HL-60/S4 (cell line): ENCODE results near the gene MAST4.

Experiments
- in situ Hi-C: fragments of 300-500 bp; cut with MboI; formaldehyde crosslinking; loops from 2 replicates; pipeline ENCODE4 v1.14.3; 2022; ENCODE audit warnings: low sequenced_read_pairs

The MAST4 gene

DNA sequence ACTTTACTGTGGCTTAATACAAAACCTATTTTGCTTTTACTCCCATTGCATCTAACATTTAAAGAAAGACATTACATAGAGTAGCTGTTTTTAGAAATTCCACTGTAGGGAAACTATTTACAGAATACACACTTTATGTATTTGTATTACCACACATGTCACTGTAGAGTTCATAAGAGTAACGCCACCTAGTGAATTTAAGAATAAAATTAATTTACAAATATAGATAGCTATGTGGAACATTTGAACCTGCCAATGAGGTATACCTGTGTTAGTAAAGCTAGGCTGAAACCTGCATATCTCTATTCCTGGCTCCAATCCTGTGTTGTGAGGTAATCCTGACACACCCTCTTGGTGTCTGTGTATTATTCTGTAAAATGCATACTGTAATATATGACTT, 234.4 kb downstream of the MAST4 start:
- in situ Hi-C loops = no loop called here

DNA sequence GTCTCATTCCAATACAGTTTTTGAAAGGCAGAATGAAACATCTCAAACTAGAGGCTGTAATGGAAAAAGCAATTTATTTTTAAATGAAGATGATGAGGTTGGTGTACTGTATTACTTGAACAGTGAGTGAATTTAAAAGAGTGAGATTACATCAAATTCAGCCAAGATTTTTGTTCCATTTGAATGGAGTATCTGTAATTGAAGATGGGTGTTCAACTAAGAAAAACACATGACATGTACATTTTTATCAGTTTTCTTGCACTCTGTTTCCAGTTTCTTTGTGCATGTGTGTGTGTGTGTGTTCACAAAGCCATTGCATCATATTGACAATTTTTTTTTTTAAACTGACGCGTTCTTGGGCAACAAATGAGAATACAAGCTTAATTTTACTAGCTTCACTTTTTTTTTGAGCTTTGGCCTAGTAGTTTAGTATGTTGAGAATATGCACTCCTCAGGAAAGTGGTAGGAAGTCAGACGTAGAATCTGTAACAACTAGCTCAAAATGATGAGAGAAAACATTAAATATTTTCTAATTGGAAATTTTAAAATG, 243.5 kb downstream of the MAST4 start:
- in situ Hi-C loops = no loop called here

DNA sequence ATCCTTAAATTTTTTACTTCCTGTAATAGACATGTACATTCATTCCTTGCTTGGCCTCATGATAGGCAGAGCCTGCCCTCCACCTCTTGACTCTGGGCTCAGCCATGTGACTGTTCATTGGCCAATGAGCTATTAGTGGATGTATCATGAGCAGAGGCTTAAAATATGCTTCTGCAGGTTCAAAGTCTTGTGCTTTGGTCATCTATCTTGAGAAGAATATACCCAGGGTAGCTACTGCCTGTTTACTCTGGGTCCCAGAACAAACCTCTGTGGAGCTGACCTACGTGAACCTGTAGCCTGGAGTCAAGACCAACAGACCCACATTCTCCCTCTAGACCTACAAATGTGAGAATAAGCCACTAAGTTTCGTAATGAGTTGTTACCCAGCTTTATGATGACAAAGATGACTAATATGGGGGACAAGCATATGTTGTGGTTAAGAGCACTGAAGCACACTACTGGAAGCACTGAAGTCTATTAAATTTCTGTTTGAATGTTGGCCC, 244.4 kb downstream of the MAST4 start:
- in situ Hi-C loops = no loop called here

- in situ Hi-C loops = no loop called here
Observed at GRCh38 chr5:66841264-66841663, 245.1 kb downstream of the MAST4 start.

DNA sequence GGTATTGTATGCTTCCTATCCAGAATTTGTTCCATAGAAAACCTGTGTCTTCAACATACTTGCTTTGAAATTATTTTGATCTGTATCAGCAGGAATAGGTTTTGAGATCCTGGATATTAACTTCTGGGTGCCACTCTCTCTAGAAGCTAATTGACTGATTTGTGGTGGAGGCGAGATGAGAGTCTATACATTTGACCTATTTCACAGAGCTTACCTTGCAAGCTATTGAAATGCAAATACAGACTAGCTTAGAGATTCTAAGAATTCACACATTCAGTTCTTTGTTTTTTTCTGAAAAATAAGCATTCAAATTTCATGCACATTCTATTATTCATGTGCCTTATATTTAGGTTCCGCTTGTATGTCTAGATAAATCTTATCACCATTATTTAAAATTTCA, 246.3 kb downstream of the MAST4 start:
- in situ Hi-C loops = no loop called here

DNA sequence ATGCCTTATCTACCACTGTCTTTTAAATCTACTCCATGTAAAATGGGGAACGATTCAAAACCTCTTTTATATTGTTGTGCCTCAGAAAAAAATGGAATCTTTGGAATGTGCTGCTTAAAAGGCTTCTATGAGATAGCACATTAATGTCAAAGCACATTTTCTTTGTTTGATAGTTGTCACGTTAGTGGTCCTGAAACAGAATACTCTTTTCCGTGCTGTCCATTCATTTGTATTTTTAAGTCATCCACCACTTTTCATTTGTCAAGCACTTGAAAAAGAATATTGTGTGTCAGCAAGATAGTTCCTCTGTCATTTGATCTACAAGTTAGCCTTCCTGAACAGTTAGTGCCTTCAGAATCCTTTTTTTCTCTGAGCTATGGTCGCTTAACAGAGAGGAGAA, 246.9 kb downstream of the MAST4 start:
- in situ Hi-C loops = no loop called here

GRCh38 chr5:66848749-66849641, 252.8 kb downstream of the MAST4 start:
- in situ Hi-C loops = no loop called here

DNA sequence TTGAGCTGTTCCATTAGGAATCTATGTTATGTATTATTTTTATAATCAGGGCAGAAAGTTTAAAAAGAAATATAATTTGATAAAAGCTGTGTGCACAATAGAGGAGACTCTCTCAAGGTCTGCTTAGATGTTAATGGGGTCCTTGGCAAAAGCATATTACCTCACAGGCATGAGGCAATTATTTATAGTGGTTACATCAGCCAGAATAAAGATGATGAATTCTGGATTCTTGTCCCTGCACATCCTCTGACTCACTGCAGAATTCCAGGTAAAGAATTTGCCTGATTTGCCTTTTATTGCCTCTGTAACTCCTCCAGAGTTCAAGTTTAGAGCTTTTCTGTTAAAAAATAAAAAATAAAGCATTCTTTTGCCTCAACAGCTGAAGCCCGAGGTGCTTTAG, 253.6 kb downstream of the MAST4 start:
- in situ Hi-C loops = no loop called here

DNA sequence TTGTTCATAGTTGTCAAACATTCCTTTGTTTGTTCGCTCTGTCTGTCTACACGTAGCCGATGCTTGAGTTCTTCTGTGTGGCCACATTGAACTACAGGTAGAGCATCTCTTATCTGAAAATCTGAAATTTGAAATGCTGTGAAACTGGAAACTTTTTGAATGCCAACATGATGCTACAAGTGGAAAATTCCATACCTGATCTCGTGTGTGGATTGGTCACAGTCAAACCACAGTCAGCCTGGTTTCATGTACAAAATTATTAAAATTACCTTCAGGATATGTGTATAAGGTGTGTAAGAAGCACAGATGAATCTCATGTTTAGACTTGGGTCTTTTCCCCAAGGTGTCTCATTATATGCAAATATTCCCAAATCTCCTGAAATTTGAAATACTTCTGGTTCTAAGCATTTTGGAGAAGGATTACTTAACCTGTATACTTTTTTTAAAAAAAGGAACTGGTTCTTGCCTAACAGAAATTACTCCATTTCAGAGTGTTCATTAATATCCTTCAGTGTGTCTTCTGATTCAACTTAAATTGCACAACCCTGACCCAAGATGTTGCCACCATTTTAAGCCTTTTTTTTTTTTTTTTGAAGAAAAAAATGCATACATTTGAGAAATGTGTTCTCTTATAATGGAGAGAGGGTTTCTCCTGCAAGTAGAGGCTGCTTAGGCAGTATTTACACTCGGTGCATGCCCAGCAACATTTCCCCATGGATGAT, 254.3 kb downstream of the MAST4 start:
- in situ Hi-C loops = no loop called here

GRCh38 chr5:66851306-66851705, 255.1 kb downstream of the MAST4 start:
- in situ Hi-C loops = no loop called here

GRCh38 chr5:66854416-66854815, 258.2 kb downstream of the MAST4 start:
- in situ Hi-C loops = no loop called here

DNA sequence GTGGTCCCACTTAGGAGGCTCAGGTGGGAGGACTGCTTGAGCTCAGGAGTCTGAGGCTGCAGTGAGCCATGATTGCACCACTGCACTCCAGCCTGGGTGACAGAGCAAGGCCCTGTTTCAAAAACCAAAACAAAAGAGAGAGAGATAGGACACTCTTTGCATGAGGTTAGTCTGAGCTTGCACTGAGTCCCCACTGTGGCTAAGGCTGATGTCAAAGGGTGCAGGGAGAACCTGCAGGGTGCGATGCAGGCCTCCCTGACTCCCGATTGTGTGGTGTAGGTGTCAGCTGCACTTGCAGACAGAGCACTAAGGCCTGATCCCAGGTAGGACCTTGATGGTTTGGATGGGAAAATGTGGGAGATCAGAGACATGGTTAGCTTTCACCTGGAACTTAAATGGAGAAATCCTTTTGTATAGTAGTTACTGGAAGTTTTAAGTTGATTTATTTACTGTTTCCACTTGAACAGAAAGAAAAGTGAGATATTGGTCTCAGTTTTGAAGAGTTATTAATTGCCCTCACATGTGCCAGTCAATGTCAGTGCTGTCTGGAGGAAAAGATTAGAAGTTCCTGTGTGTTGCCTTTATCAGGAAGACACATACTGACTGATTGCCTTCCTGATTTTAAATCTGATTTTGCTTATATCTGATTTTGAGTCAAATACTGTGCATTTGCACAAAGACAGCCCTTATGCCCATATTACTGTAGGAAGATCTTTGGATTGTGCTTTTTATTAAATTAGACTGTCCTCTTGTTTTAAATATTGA, 260.0 kb downstream of the MAST4 start:
- in situ Hi-C loops = no loop called here

DNA sequence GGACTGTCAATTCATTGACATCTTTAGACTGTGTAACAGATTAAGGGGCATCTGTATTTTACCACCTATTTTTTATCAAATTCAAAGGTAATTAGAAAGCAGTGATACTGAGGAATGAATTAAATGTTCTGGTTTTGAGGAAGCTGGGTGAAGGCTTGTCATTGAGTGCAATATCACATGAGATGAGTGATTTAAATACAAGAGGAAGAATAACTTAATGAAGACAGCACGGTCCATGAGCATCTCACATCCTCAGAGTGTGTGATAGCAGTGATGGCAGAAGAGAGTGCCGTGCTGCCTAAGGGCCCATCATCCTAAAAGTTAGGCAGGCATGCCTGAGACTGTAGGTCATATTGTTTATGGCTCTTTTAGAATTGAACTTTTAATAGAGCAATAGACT, 263.3 kb downstream of the MAST4 start:
- in situ Hi-C loops = no loop called here

GRCh38 chr5:66860199-66860975, 264.2 kb downstream of the MAST4 start:
- in situ Hi-C loops = no loop called here

DNA sequence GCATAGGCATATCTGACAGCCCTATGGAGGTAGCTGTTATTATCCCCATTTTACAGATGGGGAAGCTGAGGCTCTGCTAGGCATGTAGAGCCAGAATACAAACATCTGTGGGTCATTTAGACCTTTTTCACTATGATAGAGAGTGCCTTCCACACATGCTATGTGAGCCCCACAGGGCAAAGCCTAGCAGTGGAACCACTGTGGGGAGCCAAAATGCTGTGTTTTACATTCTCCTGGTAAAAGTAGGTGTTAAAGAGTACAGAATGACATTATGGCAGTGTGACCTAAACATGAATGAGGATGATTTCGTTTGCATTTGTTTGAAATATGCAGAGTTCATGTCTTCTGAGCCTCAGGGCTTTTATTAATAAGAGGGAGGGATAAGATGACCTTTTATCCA, 265.2 kb downstream of the MAST4 start:
- in situ Hi-C loops = no loop called here

DNA sequence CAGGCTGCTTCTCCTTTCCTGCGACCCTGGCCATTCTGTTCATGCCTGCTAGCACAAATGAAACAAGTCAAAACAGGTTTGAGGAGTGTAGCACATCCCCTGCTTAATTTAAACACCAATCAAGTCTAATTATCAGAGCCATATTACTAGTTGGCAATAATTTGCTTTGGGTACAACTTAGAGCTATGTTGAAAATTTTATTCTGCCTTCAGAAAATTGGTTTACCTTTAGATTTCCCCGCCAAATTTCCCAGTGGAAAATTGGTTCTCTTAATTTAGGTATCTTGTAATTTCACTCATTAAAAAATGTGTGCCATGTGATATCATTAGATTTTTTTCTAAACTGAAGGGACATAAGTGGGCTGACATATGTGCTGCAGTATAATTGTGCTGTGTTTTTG, 265.8 kb downstream of the MAST4 start:
- in situ Hi-C loops = no loop called here

DNA sequence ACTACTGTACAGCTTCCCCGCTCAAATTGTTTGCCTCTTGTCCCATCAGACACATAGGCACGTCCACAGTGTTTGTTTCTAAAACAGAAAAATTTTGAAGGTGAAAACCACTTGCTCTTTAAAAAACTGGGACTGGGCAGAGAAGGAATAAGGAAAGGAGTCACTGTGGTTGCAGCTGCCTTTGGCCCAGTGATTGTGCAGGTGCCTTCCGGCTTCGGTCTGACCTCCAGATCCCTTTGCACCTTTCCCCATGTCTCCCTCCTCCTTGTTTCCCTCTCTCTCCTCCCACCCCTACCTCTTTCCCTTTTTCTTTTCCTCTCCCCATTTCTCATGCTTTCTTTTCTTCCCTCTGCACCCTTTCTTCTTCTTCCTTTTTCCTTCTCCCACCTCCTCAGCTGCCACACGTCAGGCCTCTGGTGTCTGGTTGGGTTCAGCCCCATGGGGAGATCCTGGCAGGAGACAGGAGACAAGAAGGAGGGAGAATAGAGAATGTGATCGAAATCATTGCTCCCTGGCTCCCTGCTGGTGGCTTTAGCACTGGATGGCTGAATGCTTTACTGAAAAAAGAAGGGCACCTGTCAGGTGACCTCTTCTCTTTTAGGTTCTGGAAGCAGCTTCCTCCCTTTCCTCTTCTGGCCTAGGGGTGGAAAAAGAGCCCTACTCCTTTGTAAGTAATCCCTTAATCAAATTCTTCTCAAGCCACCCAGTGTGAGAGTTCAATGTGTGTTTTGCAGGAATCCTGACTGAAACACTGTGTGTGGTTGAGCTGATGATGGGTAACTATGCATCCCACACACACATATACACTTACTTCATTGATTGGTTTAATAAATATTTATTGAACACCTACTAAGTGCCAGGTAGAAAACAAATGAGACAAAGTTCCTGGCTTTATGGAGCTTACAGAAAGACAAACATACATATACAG, 267.3 kb downstream of the MAST4 start:
- in situ Hi-C loops = no loop called here

DNA sequence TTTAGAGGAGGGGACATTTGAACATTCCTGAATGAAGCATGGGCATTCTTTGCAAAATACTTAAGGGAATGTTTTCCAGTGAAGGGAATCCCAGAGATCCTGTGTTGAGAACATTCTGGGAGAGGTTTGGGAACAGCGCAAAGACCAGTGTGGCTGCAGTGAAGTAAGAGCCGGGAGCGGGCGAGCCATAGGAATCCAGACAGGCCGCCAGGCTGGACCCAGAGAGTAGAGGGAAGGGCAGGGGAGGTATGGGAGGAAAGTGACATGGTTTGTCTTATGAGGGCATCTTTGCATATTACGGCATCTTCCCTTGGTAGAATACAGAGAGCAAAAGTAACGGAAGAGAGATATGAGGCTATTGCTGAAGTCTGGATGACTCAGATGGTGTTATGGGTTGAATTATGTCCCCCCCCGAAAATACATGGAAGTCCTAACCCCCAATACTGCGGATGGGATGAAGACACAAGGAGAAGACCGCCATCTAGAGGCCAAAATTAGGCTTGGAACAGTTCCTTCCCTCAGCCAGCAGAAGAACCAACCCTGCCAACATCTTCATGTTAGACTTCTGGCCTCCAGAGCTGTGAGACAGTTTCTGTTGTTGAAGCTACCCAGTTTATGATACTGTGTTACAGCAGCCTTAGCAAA, 268.2 kb downstream of the MAST4 start:
- in situ Hi-C loops = no loop called here
